GM19240 (cell line): ENCODE measurements around the gene IFNLR1.

ENCODE experiments used
- DNase-seq: peaks from one replicate; pipeline ENCODE4 v3.0.0; 2011; ENCODE audit warnings: low spot score; ENCODE audit not compliant: insufficient read length

The IFNLR1 gene

GRCh38 chr1:24107462-24108138, 79.5 kb downstream of the IFNLR1 start:
- no peak for DNase-seq

GRCh38 chr1:24105368-24106160, 81.5 kb downstream of the IFNLR1 start:
- no peak for DNase-seq

- no peak for DNase-seq
These were observed 82.2 kb downstream of the IFNLR1 start for GRCh38 chr1:24104854-24105253.
